Limb (tissue), 2 donors: ENCODE results near the gene ERICH2.

Source experiments
- DNase-seq, 2 donors: peaks; one replicate each; pipeline ENCODE4 v3.0.0-alpha.2; 2016; ENCODE audit errors: extremely low spot score in 2 of 2

ERICH2 gene

DNA sequence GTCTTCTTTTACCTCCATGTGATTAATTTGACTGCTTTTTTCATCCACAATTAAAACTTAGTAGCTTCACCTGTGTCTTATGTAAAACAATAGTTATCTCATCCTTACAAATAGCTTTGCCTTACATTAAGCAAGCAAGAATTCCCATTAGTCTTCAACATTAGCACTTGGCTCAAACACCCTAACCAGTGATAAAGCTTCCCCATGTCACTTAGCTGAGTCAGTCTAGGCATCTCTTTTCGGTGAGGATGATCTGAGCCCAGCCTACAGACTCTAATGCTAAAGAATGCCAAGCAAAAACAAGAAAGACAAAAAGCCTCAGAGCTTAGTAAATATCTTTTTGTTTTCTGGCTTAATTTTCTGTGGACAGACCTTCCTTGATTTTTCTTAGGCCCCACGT, 72.6 kb downstream of the ERICH2 start:
- DNase-seq, result no peak

DNA sequence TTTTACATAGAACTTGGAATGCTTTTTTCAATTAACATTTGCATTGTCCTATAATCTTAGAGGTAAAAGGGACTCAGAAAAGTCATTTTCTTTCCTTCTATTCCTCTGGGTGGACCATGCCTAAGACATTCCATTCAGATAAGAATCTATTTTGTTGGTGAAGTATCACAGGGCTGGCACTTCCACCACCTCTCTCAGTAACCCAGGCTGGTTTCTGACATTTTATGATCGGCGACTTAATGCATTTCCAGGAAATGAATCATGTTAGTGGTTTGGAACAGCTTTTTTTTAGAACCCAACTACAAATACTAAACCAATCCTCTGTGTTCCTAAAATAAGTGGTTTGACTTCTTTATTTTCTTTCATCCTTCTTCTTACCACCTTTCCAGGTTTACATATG, 73.5 kb downstream of the ERICH2 start:
- no peak for DNase-seq

DNA sequence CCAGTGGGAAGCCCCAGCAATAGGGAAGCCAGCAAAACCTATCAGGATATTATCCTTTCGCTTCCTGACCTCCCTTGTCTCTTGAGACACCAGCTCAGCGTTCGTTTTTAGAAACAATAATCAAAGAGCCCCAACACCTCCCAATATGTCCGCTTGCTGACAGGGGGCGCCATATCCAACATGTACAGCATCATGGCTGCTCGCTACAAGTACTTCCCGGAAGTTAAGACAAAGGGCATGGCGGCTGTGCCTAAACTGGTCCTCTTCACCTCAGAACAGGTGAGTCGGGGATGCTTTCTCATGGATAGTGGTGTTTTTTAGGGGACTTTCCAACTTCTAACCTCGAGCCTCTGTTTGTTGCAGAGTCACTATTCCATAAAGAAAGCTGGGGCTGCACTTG, 75.2 kb downstream of the ERICH2 start:
- DNase-seq, result no peak

DNA sequence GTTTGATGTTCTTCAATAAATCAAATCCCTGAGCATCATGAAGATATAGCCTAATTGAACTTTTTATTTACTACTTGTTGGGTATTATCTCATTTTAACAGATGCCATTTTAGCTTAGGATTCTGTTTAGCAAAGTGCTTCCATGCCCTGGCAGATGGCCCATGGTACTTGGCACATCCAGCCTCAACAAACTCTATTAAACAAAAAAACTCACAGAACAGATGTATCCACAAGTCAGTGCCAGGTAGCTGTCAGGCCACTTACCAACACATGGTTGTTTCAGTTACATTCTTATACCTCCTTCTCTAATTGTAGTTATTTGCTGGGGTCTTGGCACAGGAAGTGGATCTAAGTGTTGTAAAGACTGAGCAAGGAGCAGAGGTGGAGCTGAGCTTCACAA, 76.1 kb downstream of the ERICH2 start:
- DNase-seq, result no peak

DNA sequence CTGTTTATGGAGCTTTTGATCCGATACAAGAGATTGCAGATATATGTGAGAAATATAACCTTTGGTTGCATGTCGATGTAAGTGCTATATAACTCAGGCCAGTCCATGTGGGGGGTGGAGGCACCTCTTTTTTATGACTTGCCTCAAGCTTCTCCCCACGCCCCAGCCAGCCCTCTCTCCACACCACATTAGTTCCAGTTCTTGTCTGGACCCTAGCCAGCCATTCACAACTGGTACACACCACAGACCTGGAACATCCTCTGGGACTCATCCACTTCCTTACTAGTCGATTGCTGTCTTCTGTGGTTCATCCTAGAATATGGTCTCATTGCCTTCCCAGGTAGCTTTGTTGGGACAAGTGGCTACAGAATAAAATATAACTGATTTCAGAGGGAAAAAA, 77.5 kb downstream of the ERICH2 start:
- no peak for DNase-seq
